B cell (primary cell): ENCODE measurements around the gene MUL1. TPM values are rescaled to one million over a fixed set of nuclear protein-coding genes. Genes with fewer than 3 reads are reported as not detected.
A peak's percentile ranks its signal among the peaks of the same experiment; 100 is the strongest.

Experiments
- ATAC-seq: fragments of 200-7000 bp; cut with Tn5 transposase; one replicate; pipeline ENCODE4 v1.10.0; 2021; ENCODE audit warnings: low read depth, mild to moderate bottlenecking, moderate number of reproducible peaks, moderate library complexity
- CTCF ChIA-PET: fragments of 350-600 bp; sonication (Branson Sonifier 250); formaldehyde crosslinking; loops from one replicate; lab custom pipeline; 2021; ENCODE audit warnings: antibody characterized with exemption, inconsistent platforms; lab: Charles Lee
- POLR2A ChIA-PET: fragments of 350-600 bp; sonication (Branson Sonifier 250); formaldehyde crosslinking; loops from one replicate; lab custom pipeline; 2021; ENCODE audit warnings: antibody characterized with exemption; lab: Charles Lee
- DNase-seq: peaks from one replicate; pipeline ENCODE4 v3.0.0; 2013
- H2AFZ ChIP-seq: 2 replicates; pipeline ENCODE4 v1.6.1; 2012; ENCODE audit warnings: mild to moderate bottlenecking, low read depth, low read length; ENCODE audit not compliant: insufficient read depth, poor library complexity, severe bottlenecking
- H3K27ac ChIP-seq, 2 donors: 1 replicate in 1 of 2; 2 replicates in 1 of 2; pipeline ENCODE4 v1.5.1; 2012 to 2013; ENCODE audit warnings: low read length in 2 of 2, mild to moderate bottlenecking in 2 of 2, moderate library complexity in 1 of 2
- H3K27me3 ChIP-seq, 4 experiments: fragments of 200-600 bp in 1 of 4; sonication (generic) in 1 of 4; replicated peaks in 1 of 4; 1 replicate in 2 of 4; 2 replicates in 2 of 4; pipeline versions ENCODE4 v1.6.1 to v1.7.0; 2013 to 2016; ENCODE audit warnings: low read length in 3 of 4, mild to moderate bottlenecking in 2 of 4, mixed read lengths in 1 of 4, moderate library complexity in 1 of 4; ENCODE audit not compliant: insufficient read depth in 4 of 4, control insufficient read depth in 3 of 4; ENCODE audit errors: control extremely low read depth in 1 of 4
- H3K36me3 ChIP-seq, 2 experiments: replicated peaks in 1 of 2; 1 replicate in 1 of 2; 2 replicates in 1 of 2; pipeline versions ENCODE4 v1.6.1 to v1.7.1; 2013; ENCODE audit warnings: low read length in 1 of 2; ENCODE audit not compliant: insufficient read depth in 2 of 2, control insufficient read depth in 1 of 2; ENCODE audit errors: control extremely low read depth in 1 of 2, extremely low read depth in 1 of 2
- H3K4me1 ChIP-seq, 2 donors: fragments of 200-600 bp in 1 of 2; sonication (generic) in 1 of 2; 1 replicate in 1 of 2; 2 replicates in 1 of 2; pipeline versions ENCODE4 v1.5.1 to v1.6.1; 2013 to 2017; ENCODE audit warnings: low read length in 2 of 2; ENCODE audit not compliant: control insufficient read depth in 2 of 2, insufficient read depth in 2 of 2
- H3K4me2 ChIP-seq: replicated peaks from 2 replicates; pipeline ENCODE3; 2012; ENCODE audit warnings: mild to moderate bottlenecking, low read depth, low read length; ENCODE audit not compliant: poor library complexity, severe bottlenecking
- H3K4me3 ChIP-seq, 5 experiments: fragments of 200-600 bp in 1 of 5; sonication (generic) in 1 of 5; 1 replicate in 3 of 5; 2 replicates in 2 of 5; pipeline versions ENCODE4 v1.5.1 to v1.7.0; 2011 to 2016; ENCODE audit warnings: low read length in 4 of 5, mild to moderate bottlenecking in 4 of 5, low read depth in 2 of 5, control low read depth in 1 of 5, moderate library complexity in 1 of 5; ENCODE audit not compliant: insufficient read depth in 1 of 5; ENCODE audit errors: control extremely low read depth in 1 of 5, extremely low read depth in 1 of 5
- H3K79me2 ChIP-seq: fragments of 200-600 bp; sonication (generic); one replicate; pipeline ENCODE4 v1.6.0; 2016; ENCODE audit warnings: low read length; ENCODE audit not compliant: control insufficient read depth, insufficient read depth
- H3K9ac ChIP-seq: fragments of 200-600 bp; sonication (generic); 2 replicates; pipeline ENCODE4 v1.6.1; 2017; ENCODE audit warnings: mild to moderate bottlenecking, low read length, moderate library complexity
- H3K9me3 ChIP-seq, 3 donors: one replicate each; pipeline versions ENCODE4 v1.6.1 to v1.7.1; 2013; ENCODE audit warnings: low read length in 2 of 3; ENCODE audit not compliant: control insufficient read depth in 2 of 3, insufficient read depth in 1 of 3; ENCODE audit errors: control extremely low read depth in 1 of 3
- H4K20me1 ChIP-seq: 2 replicates; pipeline ENCODE4 v1.6.0; 2012; ENCODE audit warnings: mild to moderate bottlenecking, low read length; ENCODE audit not compliant: insufficient read depth, control insufficient read depth, poor library complexity, severe bottlenecking
- H3K27ac Mint-ChIP-seq: one replicate; pipeline ENCODE4 v1.8.0; 2021; ENCODE audit warnings: mixed read lengths
- H3K27me3 Mint-ChIP-seq: one replicate; pipeline ENCODE4 v1.8.0; 2021; ENCODE audit warnings: mixed read lengths
- H3K4me1 Mint-ChIP-seq: one replicate; pipeline ENCODE4 v1.8.0; 2021; ENCODE audit warnings: mixed read lengths
- H3K4me3 Mint-ChIP-seq: one replicate; pipeline ENCODE4 v1.8.0; 2021; ENCODE audit warnings: mixed read lengths
- H3K9me3 Mint-ChIP-seq: one replicate; pipeline ENCODE4 v1.8.0; 2022; ENCODE audit warnings: mixed read lengths; ENCODE audit not compliant: insufficient read depth
- CTCF ChIP-seq: fragments of 200-600 bp; IDR thresholded peaks from one replicate; pipeline ENCODE4 v1.8.0; 2022; ENCODE audit warnings: antibody characterized with exemption, mild to moderate bottlenecking
- EZH2 ChIP-seq: IDR thresholded peaks from 2 replicates; pipeline ENCODE4 v1.6.1; 2012; ENCODE audit warnings: borderline replicate concordance, low read depth, mild to moderate bottlenecking, moderate library complexity, low read length; ENCODE audit not compliant: insufficient read depth, poor library complexity, severe bottlenecking
- WGBS: methylation state at CpG from one replicate; pipeline ENCODE4 v1.1.5; 2013; ENCODE audit warnings: missing lambda C conversion rate; ENCODE audit not compliant: insufficient coverage; 5-methylcytosine and 5-hydroxymethylcytosine counted together
- intact Hi-C: fragments of 100-400 bp; cut with micrococcal nuclease; formaldehyde crosslinking; loops from one replicate; pipeline ENCODE4 v1.10.0; 2022
- polyA minus RNA-seq: library from RNA; depleted of rRNA, polyadenylated mRNA; stranded (reverse); fragments of >200 nt; gene quantifications from 2 replicates; pipeline ENCODE4 v1.2.3, GENCODE V29; 2012
- polyA plus RNA-seq: library from polyadenylated mRNA; depleted of rRNA; stranded (reverse); fragments of >200 nt; gene quantifications from 2 replicates; pipeline ENCODE4 v1.2.3, GENCODE V29; 2012
- total RNA-seq, 2 donors: library from RNA; stranded (reverse); fragments of 120-200 nt in 1 of 2; gene quantifications; 1 replicate in 1 of 2; 2 replicates in 1 of 2; pipeline versions ENCODE4 v1.2.3 to v1.2.4, GENCODE V29; 2013 to 2022

Gene MUL1
- total RNA-seq, result 23.9 and 24.6 TPM in 2 replicates
- total RNA-seq (2013), result 13.5 TPM
- polyA plus RNA-seq, result 11.4 and 20.6 TPM in 2 replicates
- polyA minus RNA-seq, result 15.2 and 20.0 TPM in 2 replicates

- peak within 1 kb of the TSS; percentile 93 for H3K27ac Mint-ChIP-seq
- peaks cover 4% of the 10 kb centered on the region for H3K27me3 Mint-ChIP-seq
- CTCF ChIA-PET, result interaction anchor here (1.1 to 7.6 kb wide), 3 partner anchors 13 to 295 kb away, joined by 4 to 38 read pairs (median 9); no protein-coding TSS in a partner anchor
- Histone ChIP-seq H3K27me3 (peaks cover 0 to 13% (median 1%) of the 10 kb centered on the region in 4 experiments), H3K36me3 (peaks cover 0 to 16% of the 10 kb centered on the region in 2 experiments), H3K27ac (peak within 1 kb of the TSS; percentile 93 to 96), H3K4me1 (peaks cover 14 to 22% of the 10 kb centered on the region in 2 donors), H3K79me2 (peaks cover 51% of the 10 kb centered on the region), H3K9ac (peak within 1 kb of the TSS; percentile 96), H2AFZ (peak within 1 kb of the TSS; percentile 86), H3K4me2 (peak within 1 kb of the TSS; percentile 84), H4K20me1 (peaks cover 18% of the 10 kb centered on the region), H3K4me3 (peak within 1 kb of the TSS; percentile 76 to 100 (median 86)), H3K9me3 (peaks cover 0 to 5% (median 0%) of the 10 kb centered on the region in 3 donors)
- H3K4me3 Mint-ChIP-seq, result peak within 1 kb of the TSS; percentile 91
- H3K9me3 Mint-ChIP-seq, result no peaks in the 10 kb centered on the region
- POLR2A ChIA-PET, result interaction anchor here (0.6 to 1.4 kb wide), 4 partner anchors 22 to 626 kb away, joined by 3 to 6 read pairs (median 4); partner anchors contain the start of genes CAMK2N1, HP1BP3 and OTUD3
- peaks cover 22% of the 10 kb centered on the region for H3K4me1 Mint-ChIP-seq
- WGBS, result under 1% methylated on average over 58 of the region's 58 CpGs
- ATAC-seq, result peak; percentile 87
- intact Hi-C loops, result loop anchor here (1.0 to 2.0 kb wide), 4 partner anchors 21 to 625 kb away; partner anchors contain the start of genes CAMK2N1, DDOST and OTUD3
- TF ChIP-seq CTCF (no peak), EZH2 (no peak)
- peak; percentile 93 for DNase-seq
These were observed at the start of gene MUL1 for GRCh38 chr1:20507564-20508410. Gene MUL1, minus strand, starts transcription at chr1:20508151. Its CDS starts 127 bp downstream, at chr1:20508024.
